Small intestine (tissue), 7 donors: ENCODE results near the gene MELK. TPM values are rescaled to one million over a fixed set of nuclear protein-coding genes. Genes with fewer than 3 reads are reported as not detected.

Experiments used
- DNase-seq, 2 donors: peaks; one replicate each; pipeline versions ENCODE4 v3.0.0 to v3.0.0-alpha.2; 2013
- FAIRE-seq: peaks from 2 replicates; lab custom pipeline; 2012; peaks lifted over from hg19 to GRCh38; lab: Jason Lieb, UNC
- H3K27ac ChIP-seq, 3 donors: one replicate each; pipeline ENCODE4 v1.5.1; 2013; ENCODE audit warnings: low read length in 2 of 3, mild to moderate bottlenecking in 2 of 3, control low read depth in 1 of 3, inconsistent platforms in 1 of 3, low read depth in 1 of 3, moderate library complexity in 1 of 3
- H3K27me3 ChIP-seq, 3 donors: one replicate each; pipeline ENCODE4 v1.6.1; 2013; ENCODE audit warnings: low read length in 3 of 3, inconsistent platforms in 1 of 3; ENCODE audit not compliant: control insufficient read depth in 3 of 3, insufficient read depth in 3 of 3
- H3K36me3 ChIP-seq, 3 donors: one replicate each; pipeline ENCODE4 v1.6.1; 2013; ENCODE audit warnings: low read length in 3 of 3, inconsistent platforms in 1 of 3, low read depth in 1 of 3, mild to moderate bottlenecking in 1 of 3, moderate library complexity in 1 of 3; ENCODE audit not compliant: control insufficient read depth in 3 of 3, insufficient read depth in 2 of 3
- H3K4me1 ChIP-seq, 3 donors: one replicate each; pipeline ENCODE4 v1.6.1; 2013; ENCODE audit warnings: low read length in 2 of 3, inconsistent platforms in 1 of 3, low read depth in 1 of 3, mild to moderate bottlenecking in 1 of 3, moderate library complexity in 1 of 3; ENCODE audit not compliant: control insufficient read depth in 3 of 3, insufficient read depth in 2 of 3
- H3K4me3 ChIP-seq, 3 donors: one replicate each; pipeline ENCODE4 v1.5.1; 2013; ENCODE audit warnings: low read length in 3 of 3, control low read depth in 1 of 3, inconsistent platforms in 1 of 3, low read depth in 1 of 3, mild to moderate bottlenecking in 1 of 3, moderate library complexity in 1 of 3
- H3K9me3 ChIP-seq, 2 donors: one replicate each; pipeline ENCODE4 v1.6.1; 2013; ENCODE audit warnings: low read depth in 1 of 2, low read length in 1 of 2; ENCODE audit not compliant: control insufficient read depth in 2 of 2, insufficient read depth in 1 of 2
- WGBS, 3 donors: extraction: QIAGEN DNeasy Blood & Tissue Kit; methylation state at CpG; one replicate each; pipeline ENCODE4 v1.1.7; 2013; 5-methylcytosine and 5-hydroxymethylcytosine counted together
- polyA plus RNA-seq, 4 donors: library from polyadenylated mRNA; stranded (reverse) in 3 of 4; unstranded in 1 of 4; fragments of 200-250 nt in 3 of 4; fragments of 120-200 nt in 1 of 4; gene quantifications; one replicate each; pipeline versions ENCODE4 v1.2.1 to v1.2.3, GENCODE V29; 2013
- donor health status: healthy with polysubstance abuse.
- donor health status: control.
- donor health status: control.
- donor health status: Bipolar disorder and iron deficiency.
- donor health status: healthy.

MELK gene
- polyA plus RNA-seq, 4 donors: 0.81 to 13.8 (median 6.5) TPM

- no peak for DNase-seq
- Histone ChIP-seq H3K27me3 (no peaks in the 10 kb centered on the region), H3K4me1 (no peaks in the 10 kb centered on the region), H3K9me3 (no peaks in the 10 kb centered on the region), H3K27ac (no peak overlapping the region), H3K4me3 (no peak overlapping the region), H3K36me3 (no peaks in the 10 kb centered on the region)
- WGBS, 3 donors: 72 to 92% (median 81%) methylated on average over 6 of the region's 6 CpGs
- FAIRE-seq: no peak
Measured at GRCh38 chr9:36625006-36625615, 52.4 kb downstream of the MELK start.

- Histone ChIP-seq H3K27ac (no peak overlapping the region), H3K36me3 (peaks cover 0 to 2% (median 0%) of the 10 kb centered on the region in 3 donors), H3K27me3 (no peaks in the 10 kb centered on the region), H3K4me3 (no peak overlapping the region), H3K9me3 (no peaks in the 10 kb centered on the region), H3K4me1 (no peaks in the 10 kb centered on the region)
- 5 to 13% (median 7%) methylated on average over 1 of the region's 1 CpG for WGBS, 3 donors
- DNase-seq (peak; percentile 33 to 38), FAIRE-seq (no peak)
Measured at GRCh38 chr9:36632892-36633291, 60.2 kb downstream of the MELK start.

GRCh38 chr9:36637491-36638270 lies 65.0 kb downstream of the MELK start:
- H3K4me1 ChIP-seq: peaks cover 0 to 18% (median 0%) of the 10 kb centered on the region in 3 donors
- H3K4me3 ChIP-seq: no peak overlapping the region
- no peaks in the 10 kb centered on the region for H3K36me3 ChIP-seq
- WGBS, 3 donors: 76 to 80% (median 79%) methylated on average over 2 of the region's 2 CpGs
- no peaks in the 10 kb centered on the region for H3K9me3 ChIP-seq
- H3K27ac ChIP-seq: no peak overlapping the region
- no peak for FAIRE-seq
- H3K27me3 ChIP-seq: no peaks in the 10 kb centered on the region
- no peak for DNase-seq

- WGBS, 3 donors: 63 to 79% (median 73%) methylated on average over 6 of the region's 6 CpGs
- peak; percentile 21 to 62 for DNase-seq
Measured at GRCh38 chr9:36640771-36641381, 68.2 kb downstream of the MELK start.

GRCh38 chr9:36642817-36643216 lies 70.1 kb downstream of the MELK start:
- FAIRE-seq (no peak), DNase-seq (no peak)
- 95 to 98% (median 96%) methylated on average over 6 of the region's 6 CpGs for WGBS, 3 donors
- no peaks in the 10 kb centered on the region for H3K27me3 ChIP-seq
- H3K36me3 ChIP-seq: no peaks in the 10 kb centered on the region
- peaks cover 0 to 18% (median 0%) of the 10 kb centered on the region in 3 donors for H3K4me1 ChIP-seq
- H3K4me3 ChIP-seq: no peak overlapping the region
- H3K9me3 ChIP-seq: no peaks in the 10 kb centered on the region
- H3K27ac ChIP-seq: no peak overlapping the region

More at GRCh38 chr9:36640771-36641381, 68.2 kb downstream of the MELK start:
- Histone ChIP-seq H3K4me1 (peaks cover 0 to 18% (median 0%) of the 10 kb centered on the region in 3 donors), H3K9me3 (no peaks in the 10 kb centered on the region), H3K4me3 (no peak overlapping the region), H3K27ac (peak overlapping the region in 1 of 3 donors; percentile 55), H3K27me3 (no peaks in the 10 kb centered on the region), H3K36me3 (no peaks in the 10 kb centered on the region)
- FAIRE-seq: no peak

- no peak for DNase-seq
- no peak for FAIRE-seq
Measured at GRCh38 chr9:36656842-36657241, 84.1 kb downstream of the MELK start.

GRCh38 chr9:36659500-36659899 lies 86.8 kb downstream of the MELK start:
- Histone ChIP-seq H3K36me3 (peaks cover 0 to 2% (median 0%) of the 10 kb centered on the region in 3 donors), H3K9me3 (no peaks in the 10 kb centered on the region), H3K4me1 (no peaks in the 10 kb centered on the region), H3K4me3 (no peak overlapping the region), H3K27me3 (no peaks in the 10 kb centered on the region), H3K27ac (no peak overlapping the region)
- no peak for FAIRE-seq
- no peak for DNase-seq
- WGBS, 3 donors: 94 to 95% (median 94%) methylated on average over 6 of the region's 6 CpGs

More at GRCh38 chr9:36656842-36657241, 84.1 kb downstream of the MELK start:
- Histone ChIP-seq H3K36me3 (peaks cover 0 to 2% (median 0%) of the 10 kb centered on the region in 3 donors), H3K4me1 (no peaks in the 10 kb centered on the region), H3K4me3 (no peak overlapping the region), H3K27me3 (no peaks in the 10 kb centered on the region), H3K9me3 (no peaks in the 10 kb centered on the region), H3K27ac (no peak overlapping the region)
- 90 to 95% (median 92%) methylated on average over 7 of the region's 7 CpGs for WGBS, 3 donors

- WGBS, 3 donors: 92 to 94% (median 93%) methylated on average over 1 of the region's 1 CpG
- no peaks in the 10 kb centered on the region for H3K27me3 ChIP-seq
- H3K27ac ChIP-seq: no peak overlapping the region
- DNase-seq (no peak), FAIRE-seq (no peak)
- no peak overlapping the region for H3K4me3 ChIP-seq
- no peaks in the 10 kb centered on the region for H3K4me1 ChIP-seq
- no peaks in the 10 kb centered on the region for H3K36me3 ChIP-seq
- no peaks in the 10 kb centered on the region for H3K9me3 ChIP-seq
Measured at GRCh38 chr9:36664806-36665205, 92.1 kb downstream of the MELK start.
